Stimulated activated CD8-positive, alpha-beta memory T cell treated with anti-CD3 and anti-CD28 coated beads, Interleukin-12 subunit alpha, Interleukin-12 subunit beta, amount 100 ng/mL, for 4 hours (primary cell): Measurements from ENCODE around the gene IDH1.
"Not testable (repeated sequence)": the region's sequence is repeated elsewhere in the genome, so short reads cannot be mapped to it uniquely, and the experiment has no call there.

Experiments used
- DNase-seq: peaks from one replicate; pipeline ENCODE4 v3.0.0-alpha.2; 2020; ENCODE audit warnings: low read depth

IDH1 gene

DNA sequence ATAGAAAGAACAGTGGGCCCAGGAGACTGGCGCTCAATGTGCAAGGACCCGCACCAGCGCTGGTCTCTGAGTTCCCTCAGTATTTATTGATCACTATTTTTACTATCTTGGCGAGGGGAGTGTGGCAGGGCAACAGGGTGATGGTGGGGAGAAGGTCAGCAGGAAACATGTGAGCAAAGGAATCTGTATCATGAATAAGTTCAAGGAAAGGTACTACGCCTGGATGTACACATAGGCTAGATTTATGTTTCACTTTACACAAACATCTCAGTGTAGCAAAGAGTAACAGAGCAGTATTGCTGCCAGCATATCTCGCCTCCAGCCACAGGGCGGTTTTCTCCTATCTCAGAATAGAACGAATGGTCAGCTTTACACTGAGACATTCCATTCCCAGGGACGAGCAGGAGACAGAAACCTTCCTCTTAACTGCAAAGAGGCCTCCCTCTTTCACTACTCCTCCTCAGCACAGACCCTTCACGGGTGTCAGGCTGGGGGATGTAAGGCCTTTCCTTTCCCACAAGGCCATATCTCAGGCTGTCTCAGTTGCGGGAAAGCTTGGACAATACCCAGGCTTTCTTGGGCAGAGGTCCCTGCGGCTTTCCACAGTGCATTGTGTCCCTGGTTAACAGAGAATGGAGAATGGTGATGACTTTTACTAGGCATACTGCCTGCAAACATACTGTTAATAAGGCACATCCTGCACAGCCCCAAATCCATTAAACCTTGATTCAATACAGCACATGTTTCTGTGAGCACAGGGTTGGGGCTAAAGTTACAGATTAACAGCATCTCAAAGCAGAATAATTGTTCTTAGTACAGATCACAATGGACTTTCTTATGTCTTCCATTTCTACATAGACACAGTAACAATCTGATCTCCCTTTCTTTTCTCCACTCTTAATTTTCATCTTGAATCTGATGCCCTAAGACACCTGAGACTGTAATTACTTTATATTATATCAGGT, 2.3 kb upstream of the IDH1 start:
- not testable (repeated sequence) for DNase-seq

DNA sequence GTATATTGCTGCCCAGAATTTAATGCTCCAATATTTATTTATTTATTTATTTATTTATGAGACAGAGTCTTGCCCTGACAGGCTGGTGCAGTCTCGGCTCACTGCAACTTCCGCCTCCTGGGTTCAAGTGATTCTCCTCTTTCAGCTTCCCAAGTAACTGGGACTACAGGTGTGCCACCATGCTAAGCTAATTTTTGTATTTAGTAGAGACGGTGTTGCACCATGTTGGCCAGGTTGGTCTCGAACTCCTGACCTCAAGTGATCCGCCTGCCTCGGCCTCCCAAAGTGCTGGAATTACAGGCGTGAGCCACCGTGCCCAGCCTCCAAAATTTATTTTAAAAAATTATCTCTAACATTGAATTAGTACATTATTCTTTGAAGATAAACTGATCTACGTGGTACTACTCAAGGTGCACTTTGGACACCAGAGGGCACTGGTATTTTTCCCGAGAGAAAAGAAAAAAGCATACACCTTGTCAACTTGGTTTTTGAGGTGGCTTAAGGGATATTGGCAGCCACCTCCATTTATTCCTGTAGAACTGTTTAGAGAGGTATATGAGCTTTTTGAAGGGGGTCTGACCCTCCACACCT, 1.4 kb upstream of the IDH1 start:
- no peak for DNase-seq

DNA sequence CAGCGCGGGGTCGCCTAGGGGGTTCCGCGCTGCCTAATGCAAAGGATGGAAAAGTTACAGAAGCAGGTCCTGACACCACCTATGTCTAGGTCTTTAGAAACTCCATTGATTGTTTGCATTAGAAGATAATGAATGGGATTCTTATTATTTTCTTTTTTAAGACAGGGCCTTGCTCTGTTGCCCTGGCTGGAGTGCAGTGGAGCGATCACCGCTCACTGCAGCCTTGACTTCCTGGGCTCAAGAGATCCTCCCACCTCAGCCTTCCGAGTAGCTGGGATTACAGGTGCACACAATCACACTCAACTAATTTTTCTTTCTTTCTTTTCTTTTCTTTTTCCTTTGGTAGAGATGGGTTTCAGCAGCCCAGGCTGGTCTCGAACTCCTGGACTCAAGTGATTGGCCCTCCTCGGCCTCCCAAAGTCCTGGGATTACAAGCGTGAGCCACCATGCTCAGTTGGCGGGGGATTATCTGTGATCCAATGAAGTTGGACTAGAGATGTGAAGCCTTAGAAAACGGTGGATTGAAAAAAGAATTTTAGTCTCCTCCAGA, 761 bp upstream of the IDH1 start:
- DNase-seq: no peak

DNA sequence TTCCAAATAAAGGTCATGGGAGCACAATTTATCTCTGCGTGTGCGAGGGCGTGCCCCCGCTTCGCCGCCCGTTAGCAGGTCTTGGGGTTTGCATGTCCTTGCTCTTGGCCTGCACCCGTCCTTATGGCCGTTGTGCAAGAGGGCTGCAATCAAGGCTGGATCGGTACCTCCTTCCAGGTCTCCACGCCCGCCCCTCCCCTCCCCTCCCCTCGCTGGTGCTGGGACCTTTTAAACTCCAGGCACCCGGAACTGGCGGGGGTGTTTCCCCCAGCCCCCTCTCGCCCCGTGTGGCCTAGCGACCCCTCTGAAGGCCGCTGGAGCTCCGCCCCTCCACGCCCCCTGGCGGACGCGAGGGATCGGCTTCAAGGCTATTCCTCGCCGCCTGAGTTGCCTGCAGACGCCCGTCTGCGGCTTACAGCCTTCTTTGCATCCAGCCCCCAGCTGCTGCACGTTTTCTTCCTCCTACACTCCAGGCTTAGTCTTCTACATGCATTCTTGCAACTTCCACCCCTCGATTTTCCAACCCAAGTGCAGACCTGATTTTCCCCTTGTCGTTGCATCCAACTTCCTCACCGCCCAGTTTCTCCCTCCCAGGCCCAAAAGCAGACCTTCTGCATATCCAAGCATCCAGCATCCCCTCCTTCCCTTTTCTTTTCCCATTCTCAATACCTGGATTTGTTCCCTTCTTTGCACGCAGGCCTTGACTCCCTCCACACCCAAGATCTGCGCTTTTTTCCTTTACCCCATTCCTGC, 577 bp downstream of the IDH1 start:
- peak; percentile 65 for DNase-seq

DNA sequence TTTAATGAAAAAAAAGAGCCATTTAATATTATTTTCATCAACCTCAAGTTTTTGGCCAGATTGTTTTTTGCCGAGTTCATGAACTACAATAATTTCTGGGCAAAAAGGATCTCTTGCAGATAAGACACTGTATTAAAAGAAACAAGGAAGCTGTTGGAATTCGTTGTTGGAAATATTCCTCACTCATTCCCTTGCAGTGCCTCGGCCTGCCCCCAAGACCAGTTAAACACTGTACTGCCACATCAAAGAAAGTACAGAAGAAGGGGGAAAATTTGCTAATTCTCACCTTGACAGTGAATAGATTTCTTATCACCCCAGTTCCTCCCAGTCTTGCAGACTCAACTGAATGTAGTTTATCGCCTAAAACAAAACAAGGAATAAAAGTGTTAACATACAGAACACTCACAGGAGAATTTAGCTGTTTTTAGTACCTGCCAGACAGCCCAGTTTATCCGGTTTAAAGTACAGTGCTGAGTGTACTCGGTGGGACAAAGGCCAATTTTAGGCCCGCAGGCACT, 1.2 kb downstream of the IDH1 start:
- DNase-seq: no peak

DNA sequence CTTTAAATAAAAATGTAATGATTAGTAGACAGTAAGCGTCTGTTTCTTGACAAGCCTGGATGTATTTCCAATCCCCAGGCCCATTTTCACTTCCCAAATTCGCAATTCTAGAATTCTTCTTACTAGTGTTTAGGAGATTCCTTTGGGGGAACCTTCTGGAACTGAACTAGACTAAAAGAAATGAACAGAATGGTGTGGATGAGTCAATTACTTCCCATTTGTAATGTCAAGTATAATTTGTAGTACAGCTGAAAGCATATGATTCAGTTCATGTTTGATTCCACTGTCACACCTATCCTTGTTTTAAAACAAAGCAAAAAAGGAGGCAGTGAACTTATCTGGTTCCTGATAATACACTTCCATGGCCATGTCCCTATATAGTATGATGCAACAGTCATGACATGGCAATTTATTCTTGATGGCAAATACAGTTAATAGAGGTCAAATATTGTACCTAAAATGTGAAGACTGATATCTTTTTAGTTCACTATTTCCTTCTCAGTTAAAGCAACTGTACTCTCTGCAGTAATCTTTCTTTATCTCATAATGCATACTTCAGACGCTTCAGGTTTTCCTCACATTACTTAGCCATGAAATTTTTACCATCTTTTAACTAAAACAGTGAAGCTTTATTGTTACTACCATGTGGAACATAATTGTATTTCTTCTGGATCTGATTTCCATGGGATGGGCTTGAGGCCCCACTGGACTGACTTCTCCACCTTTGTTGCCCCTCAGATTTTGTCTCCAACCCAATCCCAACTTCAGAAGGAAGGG, 2.0 kb downstream of the IDH1 start:
- DNase-seq: no peak

DNA sequence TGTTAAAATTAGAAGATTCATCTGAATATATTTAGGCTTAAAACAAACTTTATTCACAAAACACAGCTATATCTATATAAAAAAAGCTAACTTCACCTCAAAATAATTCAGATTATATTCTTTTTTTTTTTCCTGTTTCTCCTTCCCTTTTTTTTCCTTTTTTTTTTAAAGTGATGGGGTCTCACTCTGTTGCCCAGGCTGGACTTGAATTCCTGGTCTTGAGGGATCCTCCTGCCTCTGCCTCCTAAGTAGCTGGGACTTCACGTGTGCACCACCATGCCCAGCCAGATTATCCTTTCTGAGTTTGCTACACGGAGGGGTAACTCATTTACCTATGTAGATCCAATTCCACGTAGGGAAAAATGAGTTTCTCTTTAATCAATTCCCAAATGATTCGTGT, 3.8 kb downstream of the IDH1 start:
- no peak for DNase-seq

DNA sequence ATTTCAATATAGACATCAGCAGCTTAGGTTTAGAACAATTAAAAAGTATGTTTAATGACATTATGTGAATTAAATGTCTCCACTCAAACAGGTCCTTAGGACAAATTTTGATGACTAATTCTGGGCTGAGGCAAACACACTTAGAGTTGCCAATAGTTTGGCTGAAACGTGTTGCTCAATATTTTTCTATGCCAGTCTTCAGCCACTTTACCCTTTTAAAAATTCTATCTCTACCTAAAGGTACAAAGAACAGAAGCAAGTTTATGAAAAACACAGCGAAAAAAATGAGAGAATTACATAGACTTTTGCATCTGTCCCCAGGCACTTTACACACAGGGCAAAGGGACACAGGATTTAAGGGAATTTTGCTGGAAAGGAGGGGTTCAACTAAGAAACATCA, 4.5 kb downstream of the IDH1 start:
- no peak for DNase-seq

DNA sequence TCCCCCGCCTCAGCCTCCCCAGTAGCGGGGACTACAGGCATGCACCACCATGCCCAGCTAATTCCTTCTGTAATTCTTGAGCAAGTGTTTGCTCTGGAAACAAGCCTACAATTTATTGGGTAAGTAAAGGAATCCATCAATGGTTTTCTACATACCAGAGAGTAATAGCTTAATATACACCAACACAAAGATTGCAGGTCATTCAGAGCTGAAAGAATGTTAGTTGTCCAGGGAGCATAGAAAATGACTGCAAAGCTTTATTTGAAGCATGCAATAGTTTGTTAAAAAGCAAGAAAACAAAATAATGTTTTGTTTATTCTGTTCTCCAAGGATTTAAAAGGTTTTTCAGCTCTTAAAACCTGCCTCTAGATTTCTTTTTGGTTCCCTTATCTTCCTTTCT, 5.6 kb downstream of the IDH1 start:
- DNase-seq: no peak

DNA sequence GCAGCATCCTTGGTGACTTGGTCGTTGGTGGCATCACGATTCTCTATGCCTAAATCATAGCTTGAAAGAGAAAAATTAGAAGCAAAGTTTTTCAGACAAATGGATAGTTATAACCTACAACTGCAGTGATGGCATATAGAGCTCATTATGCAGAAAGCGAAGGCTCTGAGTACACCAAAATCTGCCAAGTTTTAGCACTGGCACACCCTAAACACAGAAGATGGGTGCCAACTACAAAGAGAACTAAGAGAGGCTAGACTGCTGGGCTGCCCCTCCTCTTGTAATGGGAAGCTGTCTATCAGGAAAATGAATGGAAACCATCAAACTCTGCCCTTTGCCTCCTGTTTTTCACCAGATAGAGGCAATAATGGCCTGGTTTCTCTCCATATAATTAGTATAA, 6.3 kb downstream of the IDH1 start:
- DNase-seq: no peak

DNA sequence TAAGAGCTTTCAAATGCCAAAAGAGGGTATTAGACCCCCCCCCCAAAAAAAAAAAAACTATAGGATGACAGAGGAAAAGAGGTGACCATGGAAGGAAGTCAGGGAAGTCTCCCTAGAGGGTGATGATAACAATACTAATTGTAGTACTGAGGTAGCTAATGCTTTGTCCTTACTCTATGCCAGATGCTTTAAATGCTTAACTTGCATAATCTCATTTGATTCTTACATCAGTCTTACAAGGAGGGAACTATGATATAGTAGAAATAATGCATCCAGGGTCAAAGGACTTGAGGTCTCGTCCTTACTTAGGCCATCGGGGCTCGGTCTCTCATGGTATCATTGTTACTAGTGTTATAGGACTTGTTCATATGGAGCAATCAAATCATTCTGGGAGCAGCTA, 9.1 kb downstream of the IDH1 start:
- DNase-seq: no peak

DNA sequence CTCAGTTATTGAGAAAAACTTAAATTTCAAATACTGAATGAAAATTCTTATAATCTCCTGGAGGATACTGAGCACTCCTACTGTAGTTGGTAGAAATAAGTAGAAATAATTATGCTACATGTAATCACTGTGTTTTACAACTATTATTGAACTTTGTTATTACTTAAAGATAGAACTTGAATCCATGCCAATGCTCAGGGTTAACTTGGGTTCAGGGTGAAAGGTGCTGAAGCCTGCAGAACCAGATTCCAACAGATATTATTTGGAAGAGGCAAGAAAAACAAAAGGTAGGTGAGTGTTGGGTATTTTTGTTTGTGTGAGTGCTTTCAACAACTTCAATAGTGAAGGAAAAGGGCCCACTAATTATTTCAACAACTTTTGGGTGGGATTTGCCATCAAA, 10.4 kb downstream of the IDH1 start:
- DNase-seq: no peak

DNA sequence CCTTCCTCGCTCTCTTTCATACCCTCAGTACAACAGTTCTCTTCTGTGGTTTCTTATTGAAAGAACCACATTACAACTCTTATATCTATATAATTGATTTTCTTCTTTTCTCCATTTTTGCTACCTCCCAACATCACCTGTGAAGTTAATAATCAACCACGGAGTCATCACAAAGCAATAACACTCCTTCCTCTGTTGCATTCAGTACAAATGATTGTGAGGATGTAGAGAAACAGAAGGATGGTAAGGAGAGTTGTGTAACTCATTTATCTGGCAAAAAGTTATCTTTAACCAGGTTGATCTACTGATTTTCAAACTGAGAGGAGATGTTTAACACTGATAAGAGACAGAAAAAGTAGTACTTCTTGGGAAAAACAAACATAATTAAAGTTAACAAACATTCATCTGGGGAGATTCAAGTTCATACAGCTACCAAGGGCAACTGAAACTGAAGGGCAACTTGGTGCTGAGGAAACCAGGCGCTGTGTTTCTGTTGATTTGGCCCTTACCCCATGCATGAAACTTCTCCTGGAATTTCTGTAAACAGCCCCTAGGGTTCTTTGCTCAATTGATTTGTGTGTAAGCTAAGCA, 14.2 kb downstream of the IDH1 start:
- DNase-seq: no peak

DNA sequence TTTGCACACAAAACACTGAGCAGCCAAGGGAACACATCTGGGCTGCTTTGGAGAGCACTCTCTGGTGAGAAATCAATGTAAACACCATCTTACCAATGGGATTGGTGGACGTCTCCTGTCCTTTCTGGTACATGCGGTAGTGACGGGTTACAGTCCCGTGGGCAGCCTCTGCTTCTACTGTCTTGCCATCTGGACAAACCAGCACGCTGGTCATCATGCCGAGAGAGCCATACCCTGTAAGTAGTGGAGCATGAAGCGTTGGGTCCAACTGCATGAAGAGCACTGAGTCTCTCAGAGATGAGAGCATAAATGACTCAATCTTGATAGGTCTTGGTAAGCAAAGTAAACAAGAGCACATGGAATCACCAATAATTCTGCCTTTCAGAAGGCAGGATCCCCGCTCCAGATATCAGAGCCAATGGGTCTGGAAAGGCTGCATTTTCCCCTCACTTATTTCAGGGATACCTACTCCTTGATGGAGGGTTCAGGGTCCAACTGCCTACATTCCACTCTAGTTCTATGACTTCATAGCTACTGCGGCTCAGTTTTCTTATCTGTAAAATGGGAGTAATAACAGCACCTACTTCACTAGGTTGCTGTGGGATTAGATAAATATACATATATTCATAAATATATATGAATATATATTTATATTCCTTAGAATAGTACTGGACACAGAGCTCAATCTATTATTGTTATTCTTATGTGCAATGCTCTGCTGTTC, 14.9 kb downstream of the IDH1 start:
- no peak for DNase-seq

DNA sequence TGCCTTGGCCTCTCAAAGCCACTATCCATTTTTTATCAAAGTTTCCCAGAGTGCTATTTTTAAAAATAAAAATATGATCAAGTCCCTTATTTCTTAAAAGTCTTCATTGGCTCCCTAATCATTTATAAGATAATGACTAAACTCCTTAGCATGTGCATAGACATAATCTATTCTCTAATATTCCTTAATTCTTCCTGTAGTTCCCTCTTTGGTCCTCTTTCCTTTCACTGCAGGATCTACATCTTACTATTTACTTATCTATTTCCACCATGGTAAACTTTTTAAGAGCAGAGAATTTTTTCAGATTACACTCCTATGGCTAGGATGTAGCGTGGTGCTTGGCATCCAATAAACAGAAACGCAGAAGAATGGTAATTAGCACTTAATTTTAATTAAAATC, 19.0 kb downstream of the IDH1 start:
- no peak for DNase-seq

DNA sequence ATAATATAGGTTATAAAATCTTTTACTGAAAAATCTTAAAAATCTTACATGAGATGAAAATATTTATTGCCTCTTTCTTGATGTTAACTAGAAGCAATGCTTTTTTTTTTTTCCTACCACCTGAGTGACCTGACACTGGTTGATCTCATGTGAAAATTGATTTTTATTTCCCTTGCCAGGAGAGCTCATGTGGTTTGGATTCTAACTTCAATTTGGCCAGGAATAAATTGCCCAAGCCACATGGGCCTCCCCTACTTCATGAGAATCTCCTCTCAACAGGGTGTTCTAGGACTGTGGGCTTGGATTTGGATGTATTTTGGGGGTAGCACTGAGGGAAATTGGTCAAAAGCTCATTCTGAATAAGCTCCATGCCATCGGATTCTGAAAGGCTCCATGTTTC, 20.1 kb downstream of the IDH1 start:
- no peak for DNase-seq

DNA sequence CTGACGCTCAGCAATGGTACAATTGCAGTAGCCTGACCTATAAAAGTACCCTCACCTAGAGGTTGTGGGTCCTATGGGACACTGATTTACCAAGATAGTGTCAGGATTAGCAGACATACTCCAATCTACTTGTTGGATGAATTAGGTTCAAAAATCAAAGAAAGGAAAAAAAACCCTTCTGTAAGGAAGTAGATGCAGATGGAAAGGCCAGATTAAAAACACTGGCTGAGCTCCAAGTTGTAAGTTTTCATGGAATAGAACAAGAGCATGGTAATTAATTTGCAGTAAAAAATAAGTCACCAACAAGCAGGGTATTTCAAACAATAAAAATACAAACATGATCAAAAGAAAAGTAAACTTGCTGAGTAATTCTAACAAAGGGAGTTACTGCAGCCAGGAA, 26.4 kb downstream of the IDH1 start:
- no peak for DNase-seq

DNA sequence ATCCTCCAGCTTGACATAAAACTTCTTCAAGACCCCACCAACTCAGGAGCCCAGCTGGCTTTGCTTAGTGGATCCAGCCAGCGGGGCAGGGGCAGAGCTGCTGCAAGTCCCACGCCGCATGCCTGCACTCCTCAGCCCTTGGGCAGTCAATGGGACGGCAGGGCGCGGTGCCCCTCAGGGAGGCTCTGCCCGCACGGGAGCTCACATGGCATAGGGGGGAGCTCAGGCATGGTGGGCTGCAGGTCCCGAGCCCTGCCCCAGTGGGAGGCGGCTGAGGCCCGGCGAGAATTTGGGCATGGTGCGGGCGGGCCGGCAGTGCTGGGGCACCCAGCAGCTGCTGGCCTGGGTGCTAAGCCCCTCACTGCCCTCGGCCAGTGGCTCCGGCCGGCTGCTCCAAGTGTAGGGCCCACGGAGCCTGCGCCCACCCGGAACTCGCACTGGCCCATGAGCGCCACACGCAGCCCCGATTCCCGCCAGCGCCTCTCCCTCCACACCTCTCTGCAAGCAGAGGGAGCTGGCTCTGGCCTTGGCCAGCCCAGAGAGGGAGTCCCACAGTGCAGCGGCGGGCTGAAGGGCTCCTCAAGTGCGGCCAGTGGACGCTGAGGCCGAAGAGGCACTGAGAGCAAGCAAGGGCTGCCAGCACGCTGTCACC, 27.2 kb downstream of the IDH1 start:
- no peak for DNase-seq

DNA sequence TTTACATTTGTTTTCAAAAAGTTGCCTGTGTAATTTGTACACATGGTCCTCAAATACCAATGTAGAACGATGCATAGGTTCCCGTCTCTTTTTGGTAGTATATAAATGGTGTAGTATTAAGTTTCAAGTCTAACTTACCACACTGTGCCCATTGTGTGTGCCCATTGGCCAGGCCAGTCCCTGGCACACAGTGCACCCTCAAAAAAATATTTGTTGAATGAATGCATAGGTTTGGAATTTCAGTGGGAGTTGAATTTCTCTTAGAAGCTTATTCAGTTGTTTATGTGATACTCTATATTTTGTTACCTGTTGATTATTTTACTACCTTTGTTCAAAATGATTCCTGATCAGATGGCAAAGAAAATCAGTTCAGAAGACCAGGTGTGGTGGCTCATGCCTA, 30.1 kb downstream of the IDH1 start:
- no peak for DNase-seq

DNA sequence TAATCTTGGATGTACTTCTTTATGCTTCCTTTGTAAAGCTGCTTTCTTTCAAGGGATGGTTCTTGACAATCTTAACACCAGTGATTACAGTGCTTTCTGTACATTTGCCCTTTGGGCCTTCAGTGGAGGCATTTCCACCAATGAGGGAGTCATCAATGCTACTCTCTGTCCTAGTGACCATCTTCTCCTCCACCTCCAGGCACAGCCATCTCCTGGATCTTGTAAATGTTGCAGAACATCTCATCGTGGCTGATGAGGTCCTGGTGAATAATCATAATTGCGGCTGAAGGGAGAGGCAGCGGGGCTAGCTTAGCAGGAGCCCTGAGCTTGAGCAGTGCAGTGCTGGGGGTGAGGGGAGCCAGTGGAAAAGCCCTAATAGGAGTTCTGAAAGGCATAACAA, 32.5 kb downstream of the IDH1 start:
- no peak for DNase-seq
